ENCODE results near the gene GMCL1.
A peak's percentile ranks its signal among the peaks of the same experiment; 100 is the strongest.
"Not testable (repeated sequence)": the region's sequence is repeated elsewhere in the genome, so short reads cannot be mapped to it uniquely, and the experiment has no call there.

GMCL1 gene

DNA sequence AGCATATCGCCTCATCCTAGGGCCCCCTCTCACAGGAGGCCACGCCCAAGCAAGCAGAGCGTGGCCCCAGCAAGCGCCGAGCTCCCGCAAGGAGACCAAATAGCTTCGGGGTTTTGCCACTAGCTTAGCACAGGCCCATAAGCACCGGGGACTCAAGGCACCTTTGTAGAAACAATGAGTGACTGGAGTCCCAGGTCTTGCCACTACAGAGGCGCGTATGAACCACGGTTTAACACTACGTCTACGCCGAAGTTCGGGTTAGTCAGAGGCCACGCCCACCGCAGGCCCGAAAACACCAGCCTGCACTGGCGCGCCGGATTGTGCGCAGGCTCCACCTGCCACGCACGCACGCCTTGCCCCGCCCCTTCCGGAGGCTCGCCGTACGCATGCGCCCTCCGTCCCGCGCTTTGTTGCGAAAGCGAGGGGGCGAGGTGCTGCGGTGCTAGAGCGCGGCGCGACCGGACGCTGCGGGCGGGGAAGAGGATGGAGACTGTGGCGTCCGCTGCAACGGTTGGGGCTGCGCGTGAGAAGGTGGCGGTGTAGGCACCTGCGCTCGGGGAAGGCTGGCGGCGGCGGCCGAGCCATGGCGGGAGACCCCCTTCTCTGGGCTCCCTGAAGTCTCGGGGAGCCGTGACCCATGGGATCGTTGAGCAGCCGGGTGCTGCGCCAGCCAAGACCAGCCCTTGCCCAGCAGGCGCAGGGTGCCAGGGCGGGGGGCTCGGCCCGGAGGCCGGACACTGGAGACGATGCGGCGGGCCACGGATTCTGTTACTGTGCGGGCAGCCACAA is at the start of gene GMCL1:
Gene GMCL1, plus strand, starts transcription at position 405 of the 789 bp plus-strand sequence. Its CDS starts 233 bp downstream, at position 638.
- peak; percentile 68 for DNase-seq

GRCh38 chr2:69780921-69781320 is 48.5 kb upstream of the GMCL1 start:
- DNase-seq, result no peak

DNA sequence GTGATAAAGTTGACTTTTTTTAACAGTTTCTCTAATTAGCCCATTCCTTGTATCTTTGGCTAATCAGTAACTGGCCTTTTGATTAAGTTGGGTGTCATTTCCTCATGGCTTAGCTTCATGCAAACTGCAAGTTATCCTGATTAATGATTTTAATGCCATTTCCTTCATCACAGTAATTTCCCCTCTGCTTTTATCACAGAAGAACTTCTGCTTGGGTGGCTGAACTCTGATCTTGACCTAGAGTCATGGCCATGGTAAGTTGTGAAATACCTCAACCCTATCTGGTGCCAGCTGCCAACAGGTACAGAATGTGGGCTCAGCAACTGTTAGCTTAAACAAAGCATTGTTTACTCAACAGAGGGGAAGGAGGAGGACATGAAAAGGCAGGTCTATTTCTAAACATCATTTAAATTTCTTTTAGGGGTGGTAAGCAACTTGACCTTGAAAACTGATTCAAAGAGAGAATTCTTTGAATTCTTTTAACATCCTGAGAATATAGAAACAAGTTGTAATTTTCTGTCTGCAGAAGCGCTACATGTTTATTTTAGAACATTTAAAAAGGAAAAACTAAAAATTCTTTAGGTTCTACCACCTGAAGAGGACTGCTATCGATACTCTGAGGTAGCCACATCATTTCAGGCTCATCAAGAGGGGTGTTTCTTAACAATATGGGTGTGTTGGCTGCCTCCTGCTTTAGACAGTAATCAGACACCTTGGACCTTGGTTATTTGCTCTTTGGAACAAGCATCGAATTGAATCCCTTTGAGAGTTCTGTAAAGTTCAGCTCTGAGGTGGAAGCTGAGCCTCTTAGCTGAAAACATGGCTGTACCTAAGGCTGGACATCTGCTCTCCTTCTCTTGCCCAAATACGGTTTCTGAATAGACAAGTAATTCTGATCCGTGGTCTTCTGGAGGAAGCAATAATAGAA is 47.9 kb upstream of the GMCL1 start:
- peak; percentile 31 for DNase-seq

GRCh38 chr2:69784228-69784627 is 45.2 kb upstream of the GMCL1 start:
- DNase-seq, result no peak

DNA sequence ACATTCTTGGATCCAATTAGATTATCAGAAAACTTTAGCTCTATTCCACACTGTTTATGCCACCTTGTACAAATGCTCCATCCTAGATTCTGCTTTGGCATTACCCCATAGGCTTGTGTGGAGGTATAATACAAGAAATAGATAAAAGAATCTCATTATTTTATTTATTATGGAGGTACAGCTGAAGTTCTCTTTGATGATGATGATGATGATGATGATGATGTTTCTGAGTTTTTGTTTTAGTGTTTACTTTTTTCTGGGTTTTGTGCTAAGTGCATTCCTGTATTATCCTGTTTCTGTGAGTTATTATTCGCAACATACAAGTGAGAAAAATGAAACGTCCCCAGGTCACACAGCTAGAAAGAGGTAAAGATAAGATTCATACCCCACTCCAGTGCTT is 44.1 kb upstream of the GMCL1 start:
- no peak for DNase-seq

DNA sequence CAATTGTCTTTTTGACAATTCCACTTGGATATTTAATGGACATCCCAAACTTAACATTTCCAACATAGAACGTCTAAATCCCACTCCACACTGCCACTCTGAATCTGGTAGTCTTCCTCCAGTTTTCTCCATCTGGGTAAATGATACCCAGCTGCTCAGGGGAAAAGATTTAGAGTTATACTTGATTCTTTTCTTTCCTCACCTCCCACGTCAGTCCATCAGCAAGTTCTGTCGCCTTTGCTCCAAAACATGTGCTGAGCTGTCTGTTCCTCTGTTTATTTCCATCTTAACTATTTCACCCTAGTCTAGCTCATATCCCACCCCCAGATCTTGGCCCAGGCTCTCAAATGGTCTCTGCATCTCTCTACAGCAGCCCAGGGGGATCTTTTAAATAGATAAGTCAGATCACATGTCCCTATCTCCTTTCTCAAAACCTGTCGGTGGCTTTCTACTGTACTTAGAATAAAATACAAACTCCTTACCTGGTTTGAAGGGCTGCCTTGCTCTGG is 43.4 kb upstream of the GMCL1 start:
- DNase-seq, result no peak

DNA sequence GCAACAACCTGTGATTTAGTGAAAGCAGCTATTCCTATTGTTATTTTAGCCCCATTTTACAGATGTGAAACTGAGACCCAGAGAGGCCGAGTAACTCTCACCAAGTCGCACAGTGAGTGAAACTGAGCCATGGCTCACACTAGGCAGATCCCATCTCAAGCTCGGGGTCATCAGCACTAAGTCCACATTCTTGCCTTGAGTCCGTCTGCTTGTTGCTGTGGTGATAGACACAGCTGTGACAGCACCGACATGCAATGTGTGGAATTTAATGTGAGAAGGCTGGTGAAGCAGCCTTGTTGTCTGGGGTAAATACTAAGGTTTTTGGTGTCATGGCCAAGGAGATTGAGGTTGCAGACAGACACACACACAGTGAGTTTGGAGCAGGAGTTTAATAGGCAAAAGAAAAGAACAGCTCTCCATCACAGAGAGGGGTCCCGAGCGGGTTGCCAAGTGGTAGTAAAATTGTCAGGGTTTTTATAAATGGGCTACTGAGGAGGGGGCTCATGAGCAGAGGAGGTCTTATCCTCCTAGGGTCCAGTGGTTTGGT is 40.2 kb upstream of the GMCL1 start:
- DNase-seq, result no peak

- DNase-seq, result no peak
Measured at GRCh38 chr2:69789772-69790600, 39.5 kb upstream of the GMCL1 start.

DNA sequence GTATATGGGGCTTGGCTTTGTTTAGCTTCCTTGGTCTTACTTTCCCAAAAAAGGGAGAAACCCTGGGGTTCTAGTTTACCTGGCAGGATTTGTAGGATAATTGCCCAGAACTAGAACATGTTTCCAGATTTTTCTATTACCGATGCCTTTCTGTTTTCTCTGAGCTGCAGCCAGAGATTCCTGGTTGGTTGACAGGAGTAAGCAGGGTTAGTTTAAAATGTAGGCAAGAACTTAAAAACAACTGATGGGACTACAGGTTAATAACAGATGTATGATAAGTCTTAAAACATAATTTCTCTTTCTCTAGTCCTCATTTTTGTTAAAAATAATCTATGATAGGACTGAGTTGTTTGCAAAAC is 38.9 kb upstream of the GMCL1 start:
- DNase-seq, result no peak

DNA sequence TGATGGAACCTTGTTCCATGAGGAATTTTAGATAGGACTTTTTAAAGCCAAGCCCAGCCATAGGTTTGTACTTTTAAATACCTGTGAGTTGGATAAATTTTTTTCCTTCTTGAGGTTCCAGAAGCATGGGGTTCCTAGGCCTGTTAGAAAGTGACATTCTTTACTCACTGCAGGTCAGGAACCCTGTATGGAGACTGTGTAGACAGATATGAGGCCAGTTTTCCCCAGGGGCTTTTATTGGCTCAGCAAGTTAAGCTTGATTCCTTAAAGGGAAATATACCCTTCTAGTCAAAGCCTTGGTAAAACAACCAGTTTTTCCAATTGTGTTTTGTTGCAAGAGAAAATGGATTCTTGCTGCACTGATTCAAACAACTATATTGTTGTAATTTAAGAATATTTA is 38.4 kb upstream of the GMCL1 start:
- no peak for DNase-seq

GRCh38 chr2:69796174-69796573 is 33.3 kb upstream of the GMCL1 start:
- DNase-seq, result no peak

DNA sequence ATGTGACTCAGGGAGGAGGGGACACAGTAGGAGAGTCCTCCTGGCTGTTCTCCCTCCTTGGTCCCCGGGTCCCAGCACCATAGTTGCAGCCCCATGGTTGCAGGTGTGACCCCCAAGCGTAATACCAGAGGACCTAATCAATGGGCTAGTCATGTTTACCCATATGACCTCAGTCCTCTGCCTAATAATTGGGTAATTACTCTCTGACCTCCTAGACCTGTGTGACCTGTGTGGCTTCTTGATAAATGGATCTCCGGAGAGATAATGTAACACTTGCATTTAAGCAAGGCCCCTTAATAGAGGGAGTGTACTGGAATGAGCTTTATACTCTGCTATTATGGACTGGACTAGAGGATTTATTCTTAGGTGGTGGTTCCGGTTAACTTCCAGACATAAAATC is 32.2 kb upstream of the GMCL1 start:
- no peak for DNase-seq

DNA sequence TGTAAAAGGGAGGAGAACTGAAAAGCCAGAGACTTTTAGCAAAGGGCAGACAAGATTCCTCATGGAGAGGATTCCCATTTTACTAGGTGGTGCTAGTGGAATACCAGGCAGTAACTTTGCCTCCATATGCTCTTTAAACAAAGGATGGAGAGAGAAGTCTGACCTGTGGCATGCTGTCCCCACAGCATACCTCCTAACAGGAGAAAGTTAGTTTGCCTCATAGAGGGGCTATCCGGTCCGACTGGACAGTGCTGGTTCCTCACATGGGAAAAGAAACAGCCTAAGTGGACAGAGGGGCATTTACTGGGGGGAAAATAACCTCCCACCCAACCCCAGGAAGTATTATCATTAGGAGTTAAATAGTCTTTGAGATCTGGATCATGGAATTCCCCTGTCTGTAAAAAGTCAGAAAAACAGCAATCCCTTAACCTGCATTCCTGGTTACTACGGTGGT is 31.6 kb upstream of the GMCL1 start:
- DNase-seq, result no peak

DNA sequence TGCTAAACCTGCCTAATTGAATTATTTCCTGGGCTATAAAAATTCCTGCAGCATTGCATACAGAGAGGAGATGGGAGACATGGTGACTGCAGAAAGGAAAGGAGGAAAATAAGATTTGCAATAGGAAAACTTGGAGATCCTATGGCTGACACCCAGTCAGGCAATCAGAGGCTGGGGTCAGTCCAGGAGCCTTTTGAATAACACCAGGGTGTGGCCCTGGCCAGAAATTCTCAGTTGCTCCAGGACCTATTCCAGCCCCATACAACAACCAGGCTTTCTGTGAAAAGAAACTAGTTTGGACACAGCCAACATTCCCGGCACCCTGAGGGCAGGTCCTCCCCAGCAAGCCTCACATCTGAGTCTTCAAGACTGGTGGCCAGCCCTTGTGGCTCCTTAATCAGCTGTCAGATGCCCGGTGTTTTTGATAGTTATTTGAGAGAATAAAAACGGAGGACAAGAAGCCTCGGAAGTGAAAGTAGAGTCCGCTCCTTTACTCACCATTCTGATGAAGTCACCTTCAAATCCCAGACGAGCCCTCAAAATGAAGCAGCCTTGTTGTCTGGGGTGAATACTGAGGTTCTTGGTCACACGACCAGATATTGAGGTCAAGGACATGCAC is 31.1 kb upstream of the GMCL1 start:
- DNase-seq, result no peak

DNA sequence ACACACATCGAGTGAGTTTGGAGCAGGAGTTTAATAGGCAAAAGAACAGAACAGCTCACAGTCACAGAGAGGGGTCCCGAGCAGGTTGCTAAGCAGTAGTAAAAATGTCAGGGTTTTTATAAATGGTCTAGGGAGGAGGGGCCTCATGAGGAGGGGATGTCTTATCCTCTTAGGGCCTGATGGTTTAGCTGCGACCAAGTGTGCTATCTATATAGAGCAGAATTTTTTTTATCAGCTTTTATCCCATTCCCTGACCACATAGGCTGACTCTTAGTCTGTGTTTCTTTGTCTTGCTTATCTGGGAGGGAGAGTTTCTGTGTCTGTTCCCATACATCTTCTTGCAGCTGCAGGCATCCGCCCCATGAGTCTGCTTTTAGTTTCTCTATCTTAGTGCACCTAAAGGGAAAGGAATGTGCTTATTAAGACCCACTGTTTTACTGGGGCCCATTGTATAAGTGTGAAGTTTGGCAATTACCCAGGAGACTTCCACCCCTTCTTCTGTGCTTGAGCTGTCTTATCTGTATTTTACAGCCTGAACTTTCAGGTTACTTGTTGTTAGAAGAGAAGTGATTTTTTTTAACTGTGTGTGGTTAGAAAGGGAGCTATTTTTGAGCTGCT is 30.4 kb upstream of the GMCL1 start:
- no peak for DNase-seq

- DNase-seq, result peak; percentile 8
Measured at GRCh38 chr2:69801745-69802290, 27.6 kb upstream of the GMCL1 start.

GRCh38 chr2:69802781-69803367 is 26.6 kb upstream of the GMCL1 start:
- not testable (repeated sequence) for DNase-seq

- no peak for DNase-seq
Measured at GRCh38 chr2:69804416-69804815, 25.0 kb upstream of the GMCL1 start.

DNA sequence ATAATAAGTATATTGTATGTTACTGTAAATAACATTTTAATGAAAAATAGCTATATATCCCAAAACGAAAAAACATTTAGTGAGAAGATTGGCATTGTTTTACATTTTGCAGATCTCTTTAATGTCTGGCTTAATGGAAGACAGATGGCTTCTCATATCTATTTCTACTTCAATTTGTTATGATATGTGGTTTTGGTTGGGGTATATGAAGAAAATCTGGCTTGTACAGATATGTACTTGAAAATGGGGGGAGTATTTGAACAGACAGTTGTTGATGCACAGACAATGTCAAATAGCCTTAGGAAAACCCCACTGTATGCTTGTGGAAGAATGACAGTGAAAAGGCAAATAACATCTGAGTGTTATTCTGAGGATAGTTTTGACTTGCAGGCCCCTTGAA is 23.6 kb upstream of the GMCL1 start:
- DNase-seq, result no peak

GRCh38 chr2:69807821-69808540 is 21.5 kb upstream of the GMCL1 start:
- no peak for DNase-seq

All from NCI-H2029 treated with DMSO at 0.1 percent for 48 hours (cell line).